MCF 10A (cell line): Measurements from ENCODE around the gene DIAPH3. TPM values are rescaled to one million over a fixed set of nuclear protein-coding genes. Genes with fewer than 3 reads are reported as not detected.

Source experiments
- BruUV-seq: library from RNA; stranded (reverse); fragments of 400-500 nt; replicated peaks from 2 replicates; lab custom pipeline; 2021; lab: Mats Ljungman, UMichigan
- CTCF ChIA-PET: fragments of 300-600 bp; sonication (Branson Sonifier 250); formaldehyde crosslinking; extraction: SDS; loops from one replicate; lab custom pipeline; 2021; ENCODE audit warnings: antibody characterized with exemption, inconsistent platforms; lab: Yijun Ruan, JAX
- POLR2A ChIA-PET: fragments of 300-600, 350-650 bp; sonication (Branson Sonifier 250); formaldehyde crosslinking; extraction: SDS; loops from one replicate; lab custom pipeline; 2020; ENCODE audit warnings: antibody characterized with exemption, inconsistent platforms; lab: Yijun Ruan, JAX
- DNase-seq: peaks from one replicate; pipeline ENCODE4 v3.0.0-alpha.2; 2018; ENCODE audit not compliant: unreplicated experiment
- H3K27ac Mint-ChIP-seq: one replicate; pipeline ENCODE4 v1.8.0; 2022; ENCODE audit warnings: mild to moderate bottlenecking, low read depth, mixed read lengths; ENCODE audit not compliant: unreplicated experiment
- H3K27me3 Mint-ChIP-seq: one replicate; pipeline ENCODE4 v1.8.0; 2022; ENCODE audit warnings: mixed read lengths; ENCODE audit not compliant: insufficient read depth, unreplicated experiment
- H3K36me3 Mint-ChIP-seq: one replicate; pipeline ENCODE4 v1.8.0; 2022; ENCODE audit warnings: mild to moderate bottlenecking, moderate library complexity, mixed read lengths; ENCODE audit not compliant: insufficient read depth, unreplicated experiment
- H3K4me1 Mint-ChIP-seq: one replicate; pipeline ENCODE4 v1.8.0; 2022; ENCODE audit warnings: mixed read lengths; ENCODE audit not compliant: insufficient read depth, unreplicated experiment
- H3K4me3 Mint-ChIP-seq: one replicate; pipeline ENCODE4 v1.8.0; 2022; ENCODE audit warnings: mild to moderate bottlenecking, moderate library complexity, mixed read lengths; ENCODE audit not compliant: unreplicated experiment
- H3K9me3 Mint-ChIP-seq: one replicate; pipeline ENCODE4 v1.8.0; 2022; ENCODE audit warnings: mixed read lengths; ENCODE audit not compliant: unreplicated experiment
- CTCF ChIP-seq: fragments of 200-600 bp; IDR thresholded peaks from one replicate; pipeline ENCODE4 v1.8.0; 2022; ENCODE audit warnings: antibody characterized with exemption, mild to moderate bottlenecking; ENCODE audit not compliant: unreplicated experiment
- intact Hi-C: fragments of 100-400 bp; cut with micrococcal nuclease; formaldehyde crosslinking; loops from 2 replicates; pipeline ENCODE4 v1.14.1; 2022
- total RNA-seq: library from RNA; stranded (reverse); gene quantifications from 2 replicates; pipeline ENCODE4 v1.2.3, GENCODE V29; 2022

Gene DIAPH3
- total RNA-seq, 1 experiment from 2014 or later = 34.7 TPM

- intact Hi-C loops = loop anchor here (10.0 kb wide), 2 partner anchors 229 to 269 kb away; partner anchors contain the start of gene TDRD3
- BruUV-seq = no TSS peak
- DNase-seq = no peak
- peaks cover 39% of the 10 kb centered on the region for H3K4me1 Mint-ChIP-seq
- no peak for TF ChIP-seq CTCF
- POLR2A ChIA-PET = interaction anchor here (0.6 to 4.3 kb wide), 9 partner anchors 10 to 674 kb away, joined by 3 to 32 read pairs (median 6); partner anchors contain the start of gene TDRD3
- H3K4me3 Mint-ChIP-seq = peak overlapping the region; percentile 94
- H3K27ac Mint-ChIP-seq = peak overlapping the region; percentile 77
- H3K9me3 Mint-ChIP-seq = no peaks in the 10 kb centered on the region
- peaks cover 4% of the 10 kb centered on the region for H3K36me3 Mint-ChIP-seq
- H3K27me3 Mint-ChIP-seq = no peaks in the 10 kb centered on the region
- CTCF ChIA-PET = interaction anchor here (0.5 to 1.2 kb wide), 3 partner anchors 19 to 774 kb away, joined by 3 read pairs; no protein-coding TSS in a partner anchor
These were observed 1.8 kb upstream of the DIAPH3 start for GRCh38 chr13:60165391-60166099.

GRCh38 chr13:60164234-60164889, 634 bp upstream of the DIAPH3 start:
- intact Hi-C loops = loop anchor here (10.0 kb wide), 2 partner anchors 230 to 270 kb away; partner anchors contain the start of gene TDRD3
- Mint-ChIP-seq H3K9me3 (no peaks in the 10 kb centered on the region), H3K4me1 (peaks cover 39% of the 10 kb centered on the region), H3K27ac (peak overlapping the region; percentile 77), H3K4me3 (peak overlapping the region; percentile 94), H3K36me3 (peaks cover 4% of the 10 kb centered on the region), H3K27me3 (no peaks in the 10 kb centered on the region)
- TF ChIP-seq CTCF = no peak
- DNase-seq = no peak
- ChIA-PET CTCF (interaction anchor here (0.6 to 0.9 kb wide), 4 partner anchors 147 to 772 kb away, joined by 3 read pairs; no protein-coding TSS in a partner anchor), POLR2A (interaction anchor here (0.5 to 4.3 kb wide), 22 partner anchors 9 to 673 kb away, joined by 3 to 32 read pairs (median 4); partner anchors contain the start of gene TDRD3)
- TSS peak; percentile 86 for BruUV-seq

- peaks cover 39% of the 10 kb centered on the region for H3K4me1 Mint-ChIP-seq
- intact Hi-C loops = loop anchor here (2.0 to 10.0 kb wide), 3 partner anchors 233 to 481 kb away; partner anchors contain the start of gene TDRD3
These were observed 1.6 kb downstream of the DIAPH3 start for GRCh38 chr13:60162096-60162495.

More at GRCh38 chr13:60162096-60162495, 1.6 kb downstream of the DIAPH3 start:
- BruUV-seq = no TSS peak
- Mint-ChIP-seq H3K9me3 (no peaks in the 10 kb centered on the region), H3K27ac (peak overlapping the region; percentile 77), H3K36me3 (no peaks in the 10 kb centered on the region), H3K4me3 (peak overlapping the region; percentile 94), H3K27me3 (no peaks in the 10 kb centered on the region)
- POLR2A ChIA-PET = interaction anchor here (0.6 to 2.0 kb wide), 6 partner anchors 11 to 235 kb away, joined by 3 to 8 read pairs (median 4); partner anchors contain the start of gene TDRD3
- no peak for TF ChIP-seq CTCF
- CTCF ChIA-PET = interaction anchor here (1.6 kb wide), 1 partner anchor 11 kb away, joined by 12 read pairs; no protein-coding TSS in a partner anchor
- DNase-seq = peak; percentile 14
